Fibroblast of skin of right quadriceps (primary cell): ENCODE measurements around the gene SUMO1.
"Not testable (repeated sequence)": the region's sequence is repeated elsewhere in the genome, so short reads cannot be mapped to it uniquely, and the experiment has no call there.

ENCODE experiments used
- DNase-seq: peaks from one replicate; pipeline ENCODE4 v3.0.0-alpha.2; 2013

Gene SUMO1

GRCh38 chr2:202238234-202239197, at the start of gene SUMO1:
TSS of gene SUMO1 (minus strand) at chr2:202238597. CDS start at chr2:202238451, 146 bp downstream.
- DNase-seq, result peak; percentile 91

GRCh38 chr2:202286595-202286994, 48.2 kb upstream of the SUMO1 start:
- no peak for DNase-seq

DNA sequence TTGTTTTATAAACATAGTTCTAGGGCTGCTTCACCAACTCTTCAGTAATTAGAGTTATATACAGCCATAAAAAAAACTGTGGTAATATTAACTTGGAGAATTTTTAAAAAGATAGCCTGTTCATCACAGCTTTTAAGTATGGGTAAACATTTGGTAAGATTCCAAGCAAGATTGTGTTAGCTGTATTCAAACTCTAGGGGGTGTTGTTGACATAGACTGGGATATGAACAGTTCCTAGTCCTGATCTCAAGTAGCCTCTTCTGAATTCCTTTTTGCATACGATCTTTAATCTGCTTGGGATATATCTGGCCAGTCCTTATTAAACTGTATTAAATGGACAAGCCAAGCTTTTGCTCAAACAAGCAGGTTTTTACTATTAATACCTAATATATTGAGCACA, 40.5 kb upstream of the SUMO1 start:
- peak; percentile 64 for DNase-seq

GRCh38 chr2:202278036-202278760, 39.8 kb upstream of the SUMO1 start:
- peak; percentile 53 for DNase-seq

DNA sequence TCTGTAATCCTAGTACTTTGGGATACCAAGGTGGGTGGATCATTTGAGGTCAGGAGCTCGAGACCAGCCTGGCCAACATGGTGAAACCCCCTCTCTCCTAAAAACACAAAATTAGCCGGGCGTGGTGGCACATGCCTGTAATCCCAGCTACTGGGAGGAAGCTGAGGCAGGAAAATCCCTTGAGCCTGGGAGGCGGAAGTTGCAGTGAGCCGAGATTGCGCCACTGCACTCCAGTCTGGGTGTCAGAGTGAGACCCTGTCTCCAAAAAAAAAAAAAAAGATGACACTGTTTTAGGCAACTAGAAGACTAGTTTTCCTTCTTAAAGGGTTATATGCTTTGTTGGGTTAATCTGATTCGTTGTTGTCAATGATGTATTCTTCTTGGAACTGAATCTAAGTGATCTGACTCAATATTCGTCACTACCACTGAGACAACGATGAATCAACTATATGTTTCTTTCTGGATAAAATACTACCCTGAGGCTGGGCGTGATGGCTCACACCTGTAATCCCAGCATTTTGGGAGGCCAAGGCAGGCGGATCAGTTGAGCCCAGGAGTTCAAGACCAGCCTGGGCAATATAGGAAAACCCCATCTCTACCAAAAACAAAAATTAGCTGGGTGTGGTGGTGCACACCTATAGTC, 37.8 kb upstream of the SUMO1 start:
- DNase-seq, result peak; percentile 65

- DNase-seq, result no peak
These were observed 32.1 kb upstream of the SUMO1 start for GRCh38 chr2:202270487-202270886.

- DNase-seq, result peak; percentile 40
These were observed 31.2 kb upstream of the SUMO1 start for GRCh38 chr2:202269585-202269984.

GRCh38 chr2:202267495-202267894, 29.1 kb upstream of the SUMO1 start:
- no peak for DNase-seq

DNA sequence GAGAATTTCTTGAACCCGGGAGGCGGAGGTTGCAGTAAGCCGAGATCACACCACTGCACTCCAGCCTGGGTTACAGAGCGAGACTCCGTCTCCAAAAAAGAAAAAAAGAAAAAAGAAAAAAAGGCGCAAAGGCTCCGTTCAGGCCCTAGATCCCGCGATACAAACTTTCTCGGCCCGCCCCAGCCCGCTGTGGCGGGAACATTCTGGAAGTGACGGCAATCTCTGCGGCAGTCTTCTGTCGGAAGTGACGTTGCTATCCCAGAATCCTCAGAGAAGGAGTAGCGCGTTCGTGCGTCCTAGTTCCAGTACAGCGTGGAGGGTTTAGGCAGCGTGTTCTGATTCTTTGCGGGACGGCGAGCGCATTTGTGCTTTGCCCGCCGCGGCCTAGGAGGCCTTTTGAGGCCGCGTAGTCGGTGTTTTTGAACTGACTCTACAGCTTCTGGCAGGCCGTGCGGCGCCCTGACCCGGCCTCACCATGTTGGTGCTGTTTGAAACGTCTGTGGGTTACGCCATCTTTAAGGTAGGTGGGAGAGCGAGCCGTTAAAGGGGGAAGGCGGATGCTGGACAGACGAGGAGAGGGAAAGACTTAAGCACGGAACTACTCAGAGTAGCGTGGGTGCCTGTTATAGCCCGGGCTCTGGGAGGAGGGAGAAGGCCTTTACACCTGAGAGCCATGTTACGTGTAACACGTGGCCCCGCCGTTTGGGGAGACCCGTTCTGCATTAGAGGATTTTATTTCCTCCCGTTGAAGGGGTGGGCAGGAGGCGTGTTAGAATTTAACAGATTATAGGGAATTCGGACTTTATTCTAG, 27.3 kb upstream of the SUMO1 start, which contains the start of gene NOP58:
NOP58 (plus strand) TSS at position 297 of the 811 bp plus-strand sequence; CDS start at position 476, 179 bp downstream.
- peak; percentile 96 for DNase-seq

DNA sequence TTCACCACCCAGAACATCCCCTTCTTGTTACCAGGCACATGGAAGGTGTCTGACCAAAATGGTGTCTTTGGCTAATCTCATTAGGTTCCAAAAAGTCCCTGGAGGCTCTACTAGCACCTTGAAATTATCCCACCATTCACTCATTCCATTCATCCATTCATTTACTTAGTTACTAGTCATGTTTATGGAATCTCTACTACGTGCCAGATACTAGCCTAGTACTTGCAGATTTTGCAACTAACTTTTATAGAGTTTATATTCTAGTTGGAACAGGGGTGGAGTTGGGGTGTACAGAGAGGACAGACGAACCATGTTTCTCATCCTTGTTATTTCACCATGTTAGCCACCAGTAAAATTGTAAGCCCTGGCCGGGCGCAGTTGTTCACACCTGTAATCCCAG, 23.1 kb upstream of the SUMO1 start:
- no peak for DNase-seq

GRCh38 chr2:202251494-202251893, 13.1 kb upstream of the SUMO1 start:
- no peak for DNase-seq

DNA sequence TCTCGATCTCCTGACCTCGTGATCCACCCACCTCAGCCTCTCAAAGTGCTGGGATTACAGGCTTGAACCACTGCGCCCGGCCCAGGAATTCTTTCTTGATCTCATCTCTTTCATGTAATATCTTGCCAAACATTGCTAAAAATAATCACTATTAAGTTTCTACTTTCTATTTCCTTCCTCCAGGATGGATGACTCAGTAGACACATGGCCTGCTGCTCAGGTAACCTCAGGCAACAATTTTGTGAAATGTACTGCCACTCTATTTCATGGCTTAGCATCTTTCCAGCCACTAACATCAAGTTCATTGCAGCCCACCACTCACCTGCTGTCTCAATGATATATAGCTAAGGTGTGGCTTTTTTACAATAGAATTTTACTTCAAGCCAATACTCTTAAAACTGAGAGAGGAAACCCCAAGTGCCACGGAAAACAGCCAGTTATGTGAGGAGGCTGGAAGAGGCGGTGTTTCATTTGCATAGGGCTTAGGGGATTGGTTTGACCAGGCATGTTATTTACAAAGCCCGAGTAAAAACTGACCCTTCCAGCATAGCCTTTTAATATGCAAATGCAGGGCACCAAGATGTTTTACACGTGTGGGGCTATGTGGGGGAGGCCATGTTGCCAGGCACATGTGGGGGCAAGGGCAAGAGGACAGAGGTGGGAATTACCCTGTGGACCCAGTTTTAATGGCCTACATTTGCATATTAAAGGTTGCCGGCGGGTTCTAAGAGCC, 11.3 kb upstream of the SUMO1 start:
- DNase-seq, result no peak

GRCh38 chr2:202247710-202248109, 9.3 kb upstream of the SUMO1 start:
- DNase-seq, result not testable (repeated sequence)

- DNase-seq, result peak; percentile 46
These were observed 587 bp downstream of the SUMO1 start for GRCh38 chr2:202237787-202238233.

GRCh38 chr2:202221873-202222272, 16.5 kb downstream of the SUMO1 start:
- peak; percentile 70 for DNase-seq

GRCh38 chr2:202215179-202215578, 23.2 kb downstream of the SUMO1 start:
- DNase-seq, result peak; percentile 14

GRCh38 chr2:202208526-202208925, 29.9 kb downstream of the SUMO1 start:
- DNase-seq, result no peak

DNA sequence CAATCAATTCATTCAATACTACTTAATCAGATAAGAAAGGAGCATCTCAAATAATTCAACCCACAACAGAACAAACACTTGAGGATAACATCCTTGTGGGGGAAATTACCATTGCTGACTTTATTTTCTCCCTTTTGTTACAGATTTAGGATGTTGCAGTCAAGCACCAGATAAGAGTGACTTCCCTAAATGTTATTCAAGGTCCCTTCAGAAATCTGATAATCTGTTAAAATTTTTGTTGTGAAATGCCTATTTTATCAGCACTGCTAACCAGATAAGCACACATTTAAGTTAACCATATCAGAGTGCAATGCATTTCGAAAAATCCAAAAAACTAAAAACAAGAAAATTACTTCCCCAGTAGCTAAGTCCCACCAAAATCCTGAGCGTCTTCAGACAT, 33.5 kb downstream of the SUMO1 start:
- no peak for DNase-seq

DNA sequence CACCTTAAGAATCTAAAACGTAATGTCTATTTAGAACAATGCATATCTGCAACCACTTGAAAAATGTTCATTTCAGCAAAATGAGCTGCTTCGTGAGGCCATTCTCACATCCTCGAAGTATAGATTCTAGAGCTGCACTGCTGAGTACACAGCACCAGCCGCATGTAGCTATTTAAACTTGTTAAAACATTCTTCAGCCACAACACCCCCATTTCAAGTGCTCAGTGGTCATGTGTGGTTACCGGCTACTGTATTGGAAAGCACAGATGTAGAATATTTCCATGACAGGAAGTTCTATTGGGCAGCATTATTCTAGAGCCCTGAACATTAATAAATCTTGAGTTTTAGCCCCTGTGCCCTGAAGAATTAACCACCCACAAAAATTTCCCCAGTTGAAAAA, 35.0 kb downstream of the SUMO1 start:
- no peak for DNase-seq

GRCh38 chr2:202201220-202202160, 36.9 kb downstream of the SUMO1 start:
- DNase-seq, result no peak
